Uterus (tissue), 2 donors: ENCODE results near the gene RGPD4.
"Not testable (repeated sequence)": the region's sequence is repeated elsewhere in the genome, so short reads cannot be mapped to it uniquely, and the experiment has no call there.

Experiments used
- POLR2A ChIP-seq, 2 donors: fragments of 450-650 bp; IDR thresholded peaks; one replicate each; pipeline ENCODE4 v1.6.1; 2016; ENCODE audit warnings: antibody characterized with exemption in 2 of 2, mild to moderate bottlenecking in 1 of 2, moderate library complexity in 1 of 2
- TF ChIP-seq, protein P1 (sequence below), 4 experiments: fragments of 200-600 bp in 2 of 4; fragments of 450-650 bp in 2 of 4; sonication (generic) in 2 of 4; IDR thresholded peaks; one replicate each; pipeline ENCODE4 v1.5.1; 2016 to 2019; ENCODE audit warnings: antibody characterized with exemption in 4 of 4, mild to moderate bottlenecking in 2 of 4, moderate library complexity in 1 of 4

DNA sequence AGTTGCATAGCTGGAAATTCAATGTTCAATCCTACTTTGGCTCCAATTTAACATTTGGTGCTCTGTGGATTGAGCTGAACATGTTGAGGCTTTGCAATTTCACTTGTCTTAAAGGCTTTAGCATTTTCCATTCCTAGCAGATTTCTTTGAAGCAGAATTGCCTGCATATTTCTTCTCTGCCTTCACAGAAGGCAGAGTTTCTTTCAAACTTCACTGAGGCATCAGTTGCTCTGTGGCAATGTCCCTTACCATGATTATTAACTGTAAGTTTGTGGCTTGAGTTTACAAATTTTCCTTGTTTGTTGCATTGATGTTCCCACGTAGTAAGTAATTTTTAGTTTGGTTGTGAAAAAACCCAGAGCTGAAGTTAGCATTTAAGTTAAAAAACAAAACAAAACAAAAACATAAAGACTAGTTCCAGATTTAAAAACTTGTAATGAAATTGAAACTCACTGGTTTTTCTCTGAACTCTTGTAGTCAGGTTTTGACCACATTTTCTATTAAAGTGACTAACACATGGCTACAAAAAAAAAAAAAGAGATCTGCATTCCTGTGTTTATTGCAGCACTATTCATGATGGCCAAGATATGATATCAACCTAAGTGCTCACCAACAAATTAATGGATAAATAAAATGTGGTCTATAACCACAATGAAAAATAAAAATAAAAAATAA, 90.1 kb downstream of the RGPD4 start:
- TF ChIP-seq, protein P1, sequence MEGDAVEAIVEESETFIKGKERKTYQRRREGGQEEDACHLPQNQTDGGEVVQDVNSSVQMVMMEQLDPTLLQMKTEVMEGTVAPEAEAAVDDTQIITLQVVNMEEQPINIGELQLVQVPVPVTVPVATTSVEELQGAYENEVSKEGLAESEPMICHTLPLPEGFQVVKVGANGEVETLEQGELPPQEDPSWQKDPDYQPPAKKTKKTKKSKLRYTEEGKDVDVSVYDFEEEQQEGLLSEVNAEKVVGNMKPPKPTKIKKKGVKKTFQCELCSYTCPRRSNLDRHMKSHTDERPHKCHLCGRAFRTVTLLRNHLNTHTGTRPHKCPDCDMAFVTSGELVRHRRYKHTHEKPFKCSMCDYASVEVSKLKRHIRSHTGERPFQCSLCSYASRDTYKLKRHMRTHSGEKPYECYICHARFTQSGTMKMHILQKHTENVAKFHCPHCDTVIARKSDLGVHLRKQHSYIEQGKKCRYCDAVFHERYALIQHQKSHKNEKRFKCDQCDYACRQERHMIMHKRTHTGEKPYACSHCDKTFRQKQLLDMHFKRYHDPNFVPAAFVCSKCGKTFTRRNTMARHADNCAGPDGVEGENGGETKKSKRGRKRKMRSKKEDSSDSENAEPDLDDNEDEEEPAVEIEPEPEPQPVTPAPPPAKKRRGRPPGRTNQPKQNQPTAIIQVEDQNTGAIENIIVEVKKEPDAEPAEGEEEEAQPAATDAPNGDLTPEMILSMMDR (IDR thresholded peaks at IDR 0.05): not testable (repeated sequence)
- not testable (repeated sequence) for TF ChIP-seq POLR2A (IDR thresholded peaks at IDR 0.05)
